Measurements from ENCODE around the gene RMND5B. TPM values are rescaled to one million over a fixed set of nuclear protein-coding genes. Genes with fewer than 3 reads are reported as not detected.

Gene RMND5B
- polyA plus RNA-seq, 12 donors, result 21.9 to 34.2 (median 31.1) TPM; not detected in 1

- no peak for DNase-seq
These were observed 17.6 kb upstream of the RMND5B start, which contains the start of gene N4BP3 for GRCh38 chr5:178113141-178113787. N4BP3 (plus strand) TSS chr5:178113532; CDS start chr5:178119584, 6,052 bp downstream.

DNA sequence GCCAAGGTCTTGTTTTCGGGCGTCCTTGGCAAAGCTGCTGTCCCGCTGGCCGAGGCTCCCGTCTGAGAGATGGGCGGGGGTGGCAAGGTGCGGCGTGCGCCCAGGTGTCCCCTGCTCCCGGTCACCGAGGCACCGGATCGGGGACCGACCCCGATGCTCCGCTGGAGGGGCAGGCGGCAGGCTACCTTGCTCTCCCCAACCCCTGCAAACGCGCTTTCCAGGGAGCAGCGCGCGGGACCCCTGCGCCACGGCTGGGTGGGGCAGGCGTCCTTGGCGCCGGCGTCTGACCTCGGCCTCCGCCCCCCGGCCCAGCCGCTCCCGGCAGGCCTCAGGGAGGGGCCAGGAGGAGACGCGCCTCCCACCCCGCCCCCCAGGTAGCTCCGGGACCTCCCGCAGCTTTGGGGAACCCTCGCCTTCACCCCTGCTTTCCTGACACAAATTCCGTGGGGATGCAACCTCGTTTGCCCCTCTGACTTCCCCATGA, 16.9 kb upstream of the RMND5B start:
- no peak for DNase-seq

GRCh38 chr5:178114325-178115135, 16.3 kb upstream of the RMND5B start:
- DNase-seq, result no peak

GRCh38 chr5:178115136-178115813, 15.5 kb upstream of the RMND5B start:
- no peak for DNase-seq

- DNase-seq, result no peak
These were observed 15.0 kb upstream of the RMND5B start for GRCh38 chr5:178115814-178116142.

DNA sequence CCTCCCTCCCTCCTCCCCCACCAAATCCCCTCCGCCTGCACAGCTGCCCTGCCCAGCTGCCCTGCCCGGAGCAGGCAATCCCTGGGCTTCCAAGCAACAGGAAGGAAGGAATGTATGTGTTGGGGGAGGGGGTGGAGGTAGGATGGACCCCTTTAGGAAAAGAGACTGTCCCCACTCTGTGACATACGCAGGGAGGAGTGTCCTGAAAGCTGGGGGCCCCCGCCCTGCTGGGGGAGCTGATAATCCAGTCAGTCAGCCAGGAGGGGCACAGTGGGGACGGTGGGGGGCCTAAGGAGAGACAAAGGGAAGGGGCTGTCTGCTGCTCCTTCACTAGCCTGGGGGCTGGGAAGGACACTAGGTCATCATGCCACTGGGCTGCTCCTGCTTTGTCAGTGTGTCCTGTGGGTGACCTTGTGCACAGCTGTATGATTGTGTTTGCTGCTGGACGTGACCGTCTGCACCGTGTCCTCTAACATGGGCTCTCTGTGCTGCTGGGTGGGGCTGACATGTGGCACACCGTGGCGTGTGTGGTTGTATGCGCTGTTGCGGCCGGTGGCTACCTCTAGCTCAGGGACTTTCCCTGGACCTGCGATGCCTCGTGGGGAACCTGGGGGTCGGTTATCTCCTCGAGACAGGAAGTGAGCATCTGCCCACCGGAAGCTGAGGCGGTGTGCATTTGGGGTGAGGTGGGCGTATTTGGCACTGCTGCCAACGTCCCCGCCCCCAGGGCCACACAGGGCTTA, 14.5 kb upstream of the RMND5B start:
- DNase-seq, result no peak

GRCh38 chr5:178117923-178118701, 12.7 kb upstream of the RMND5B start:
- no peak for DNase-seq

DNA sequence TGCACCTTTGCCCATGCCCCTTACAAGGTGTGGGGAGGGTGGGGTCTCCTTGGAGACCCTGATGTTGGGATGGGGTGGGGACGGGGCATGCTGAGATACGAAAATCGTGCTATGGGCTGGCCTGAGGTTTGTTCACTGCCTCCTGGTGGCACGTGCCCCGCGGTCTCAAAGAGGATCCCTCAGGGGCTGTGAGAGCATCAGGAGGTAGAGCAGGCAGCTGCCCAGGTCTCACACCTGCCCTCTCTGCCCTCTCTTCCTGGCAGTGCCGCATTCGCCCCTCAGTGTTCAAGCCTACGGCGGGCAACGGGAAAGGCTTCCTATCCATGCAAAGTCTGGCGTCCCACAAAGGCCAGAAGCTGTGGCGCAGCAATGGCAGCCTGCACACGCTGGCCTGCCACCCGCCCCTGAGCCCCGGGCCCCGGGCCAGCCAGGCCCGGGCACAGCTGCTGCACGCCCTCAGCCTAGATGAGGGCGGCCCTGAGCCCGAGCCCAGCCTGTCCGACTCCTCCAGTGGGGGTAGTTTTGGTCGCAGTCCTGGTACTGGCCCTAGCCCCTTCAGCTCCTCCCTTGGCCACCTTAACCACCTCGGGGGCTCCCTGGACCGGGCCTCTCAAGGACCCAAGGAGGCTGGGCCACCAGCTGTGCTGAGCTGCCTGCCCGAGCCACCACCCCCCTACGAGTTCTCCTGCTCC, 10.8 kb upstream of the RMND5B start:
- DNase-seq, result no peak

DNA sequence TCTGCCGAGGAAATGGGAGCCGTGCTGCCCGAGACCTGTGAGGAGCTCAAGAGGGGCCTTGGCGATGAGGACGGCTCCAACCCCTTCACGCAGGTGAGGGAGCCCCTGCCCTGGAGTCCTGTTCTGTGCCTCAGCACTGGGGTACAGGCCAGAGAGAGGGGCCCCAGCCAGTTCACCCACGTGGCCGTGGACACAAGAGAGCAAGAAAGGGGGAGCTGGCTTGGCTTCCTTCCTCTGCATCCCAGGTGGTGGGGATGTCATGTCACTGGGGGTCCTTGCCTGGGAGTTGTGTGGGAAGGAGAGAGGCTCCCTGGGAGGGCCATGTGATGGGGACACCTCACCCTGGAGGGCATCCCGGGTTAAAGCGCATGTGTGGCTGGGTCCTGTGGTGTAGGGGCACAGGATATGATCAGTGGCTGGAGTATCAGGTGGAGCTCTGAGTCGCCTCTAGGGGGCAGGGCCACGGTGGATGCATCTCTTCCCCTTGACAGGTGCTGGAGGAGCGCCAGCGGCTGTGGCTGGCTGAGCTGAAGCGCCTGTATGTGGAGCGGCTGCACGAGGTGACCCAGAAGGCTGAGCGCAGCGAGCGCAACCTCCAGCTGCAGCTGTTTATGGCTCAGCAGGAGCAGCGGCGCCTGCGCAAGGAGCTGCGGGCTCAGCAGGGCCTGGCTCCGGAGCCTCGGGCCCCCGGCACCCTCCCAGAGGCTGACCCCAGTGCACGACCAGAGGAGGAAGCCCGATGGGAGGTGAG, 10.0 kb upstream of the RMND5B start:
- DNase-seq, result peak; percentile 79

GRCh38 chr5:178121391-178122276, 9.2 kb upstream of the RMND5B start:
- DNase-seq, result peak; percentile 91

GRCh38 chr5:178122346-178122745, 8.5 kb upstream of the RMND5B start:
- no peak for DNase-seq

DNA sequence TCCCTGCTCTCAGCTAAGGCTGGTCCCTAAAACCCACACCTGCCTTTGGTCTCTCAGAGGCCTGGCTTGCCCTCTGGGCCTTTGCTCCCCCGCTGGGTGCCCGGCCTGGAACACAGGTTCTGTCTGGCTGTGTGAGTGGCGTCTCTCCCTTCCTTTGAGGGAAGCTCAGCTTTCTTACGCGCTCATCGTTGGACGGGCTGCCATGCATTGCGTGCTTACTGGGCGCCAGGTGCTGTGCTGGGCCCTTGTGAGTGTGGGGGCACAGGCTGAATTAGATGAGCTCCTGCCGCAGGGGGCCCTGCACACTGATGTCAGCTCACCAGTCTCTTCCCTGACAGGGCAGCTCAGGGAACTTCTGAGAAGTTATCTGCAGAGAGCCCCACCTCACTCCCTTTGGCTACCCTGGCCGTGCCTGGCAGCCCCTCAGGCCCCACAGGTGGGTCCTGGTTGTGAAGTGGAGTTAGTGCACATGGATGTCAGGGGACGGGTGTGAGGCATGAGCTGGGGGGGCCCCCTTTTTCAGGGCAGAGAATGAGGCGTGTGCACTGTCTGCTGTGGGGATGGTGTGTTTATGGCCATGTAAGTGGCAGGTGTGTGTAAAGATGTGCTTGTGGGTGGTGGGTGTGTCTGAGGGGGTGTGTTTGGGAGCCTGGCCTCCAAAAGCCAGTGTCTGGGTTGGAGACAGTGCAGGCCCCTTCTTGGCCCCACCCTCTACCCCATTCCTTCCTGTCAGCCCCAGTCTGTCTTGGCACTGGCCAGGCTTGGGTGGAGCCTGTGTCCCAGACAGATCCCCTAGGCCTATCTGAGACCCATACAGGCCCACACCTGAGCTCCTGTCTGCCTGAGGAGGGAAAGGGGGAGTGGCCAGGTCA, 7.5 kb upstream of the RMND5B start:
- no peak for DNase-seq

DNA sequence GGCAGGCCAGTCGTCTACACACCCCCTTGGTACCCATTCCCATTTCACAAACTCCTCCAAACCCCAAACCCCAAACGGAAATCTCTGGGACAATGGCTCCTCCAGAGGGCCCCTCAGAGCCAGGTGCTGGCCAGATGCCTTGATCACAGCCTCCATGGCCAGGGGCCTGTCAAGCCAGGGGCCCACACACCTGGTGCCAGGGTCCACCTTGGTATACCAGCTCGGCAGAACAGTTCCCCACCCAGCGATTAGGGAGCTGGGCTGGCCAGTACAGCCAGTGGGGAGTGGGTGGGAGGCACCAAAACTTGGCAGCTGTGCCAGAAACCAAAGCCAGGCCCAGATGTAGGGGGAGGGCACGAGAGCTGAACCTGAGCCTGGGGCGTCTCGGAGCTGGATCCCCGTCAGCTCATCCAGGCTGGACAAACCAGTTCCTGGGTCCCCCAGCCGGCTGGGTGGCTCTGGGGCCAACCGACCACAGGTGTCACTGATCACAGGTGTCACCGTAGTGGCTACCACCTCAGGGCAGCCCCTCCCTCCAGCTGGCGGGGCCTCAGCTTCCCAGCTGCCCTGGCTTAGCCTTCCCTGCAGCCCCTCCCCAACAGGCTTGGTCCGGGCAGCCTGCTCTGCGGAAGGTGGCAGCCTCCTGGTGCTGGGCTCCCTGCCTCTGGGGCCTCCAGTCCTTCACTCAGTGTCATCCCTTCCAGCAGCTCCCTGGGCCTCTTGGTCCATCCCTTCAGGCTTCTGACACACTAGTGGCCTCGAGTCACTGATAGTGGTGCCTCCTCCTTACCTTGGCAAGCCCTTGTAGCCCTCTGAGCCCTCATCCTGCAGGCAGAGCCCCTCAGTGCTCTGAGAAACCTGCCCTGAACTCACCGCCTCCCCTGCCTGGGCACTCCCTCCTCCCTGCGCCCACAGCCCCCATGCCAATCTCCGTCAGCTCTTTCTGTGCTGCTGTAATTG, 6.6 kb upstream of the RMND5B start:
- no peak for DNase-seq

GRCh38 chr5:178125253-178125906, 5.4 kb upstream of the RMND5B start:
- DNase-seq, result no peak

GRCh38 chr5:178126556-178126955, 4.3 kb upstream of the RMND5B start:
- DNase-seq, result no peak
